ENCODE data around the gene GPANK1. TPM values are rescaled to one million over a fixed set of nuclear protein-coding genes. Genes with fewer than 3 reads are reported as not detected.
A peak's percentile ranks its signal among the peaks of the same experiment; 100 is the strongest.

Gene GPANK1
- total and polyA plus RNA-seq, 10 donors, result 12.4 to 21.3 (median 17.4) TPM

DNA sequence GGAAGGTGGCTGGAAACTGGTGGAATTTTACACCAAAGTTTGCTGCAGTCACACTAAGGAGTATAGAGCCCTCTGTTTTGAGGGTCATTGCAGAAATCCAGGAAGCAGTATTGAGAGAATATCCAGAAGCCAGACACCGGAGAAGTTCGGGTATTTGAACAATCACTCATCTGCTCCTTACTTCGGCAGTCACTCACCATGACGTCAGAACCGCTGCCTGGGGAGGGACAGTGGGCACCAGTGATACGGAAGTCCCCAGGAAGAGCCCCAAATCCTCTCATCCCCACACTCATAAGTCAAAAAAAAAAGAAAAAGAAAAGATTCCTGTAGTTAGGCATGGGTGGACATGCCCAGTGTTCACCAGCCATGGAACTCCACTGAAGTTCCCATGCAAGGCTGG, 12.1 kb upstream of the GPANK1 start:
- TF ChIP-seq POLR2AphosphoS5 (IDR thresholded peaks at IDR 0.05) (no peak), POLR2A (IDR thresholded peaks at IDR 0.05) (no peak)
- TF ChIP-seq, protein P1, sequence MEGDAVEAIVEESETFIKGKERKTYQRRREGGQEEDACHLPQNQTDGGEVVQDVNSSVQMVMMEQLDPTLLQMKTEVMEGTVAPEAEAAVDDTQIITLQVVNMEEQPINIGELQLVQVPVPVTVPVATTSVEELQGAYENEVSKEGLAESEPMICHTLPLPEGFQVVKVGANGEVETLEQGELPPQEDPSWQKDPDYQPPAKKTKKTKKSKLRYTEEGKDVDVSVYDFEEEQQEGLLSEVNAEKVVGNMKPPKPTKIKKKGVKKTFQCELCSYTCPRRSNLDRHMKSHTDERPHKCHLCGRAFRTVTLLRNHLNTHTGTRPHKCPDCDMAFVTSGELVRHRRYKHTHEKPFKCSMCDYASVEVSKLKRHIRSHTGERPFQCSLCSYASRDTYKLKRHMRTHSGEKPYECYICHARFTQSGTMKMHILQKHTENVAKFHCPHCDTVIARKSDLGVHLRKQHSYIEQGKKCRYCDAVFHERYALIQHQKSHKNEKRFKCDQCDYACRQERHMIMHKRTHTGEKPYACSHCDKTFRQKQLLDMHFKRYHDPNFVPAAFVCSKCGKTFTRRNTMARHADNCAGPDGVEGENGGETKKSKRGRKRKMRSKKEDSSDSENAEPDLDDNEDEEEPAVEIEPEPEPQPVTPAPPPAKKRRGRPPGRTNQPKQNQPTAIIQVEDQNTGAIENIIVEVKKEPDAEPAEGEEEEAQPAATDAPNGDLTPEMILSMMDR (IDR thresholded peaks at IDR 0.05 in 8 of 11, conservative IDR thresholded peaks at IDR 0.05 in 3 of 11), result no peak
- intact Hi-C loops (cut with DNase I; ENCODE audit: low total_unique reads), result no loop called here
- WGBS, 5 donors, result 71 to 87% (median 81%) methylated on average over 6 of the region's 6 CpGs
- H3K4me3 ChIP-seq, result no peak overlapping the region
- H3K36me3 ChIP-seq, result peaks cover 0 to 37% (median 18%) of the 10 kb centered on the region in 6 donors
- H3K27me3 ChIP-seq (replicated peaks in 1 of 7), result no peaks in the 10 kb centered on the region
- no peak overlapping the region for H3K27ac ChIP-seq
- no peaks in the 10 kb centered on the region for H3K9me3 ChIP-seq
- DNase-seq, result no peak
- H3K4me1 ChIP-seq, result peaks cover 7 to 31% (median 20%) of the 10 kb centered on the region in 6 donors

DNA sequence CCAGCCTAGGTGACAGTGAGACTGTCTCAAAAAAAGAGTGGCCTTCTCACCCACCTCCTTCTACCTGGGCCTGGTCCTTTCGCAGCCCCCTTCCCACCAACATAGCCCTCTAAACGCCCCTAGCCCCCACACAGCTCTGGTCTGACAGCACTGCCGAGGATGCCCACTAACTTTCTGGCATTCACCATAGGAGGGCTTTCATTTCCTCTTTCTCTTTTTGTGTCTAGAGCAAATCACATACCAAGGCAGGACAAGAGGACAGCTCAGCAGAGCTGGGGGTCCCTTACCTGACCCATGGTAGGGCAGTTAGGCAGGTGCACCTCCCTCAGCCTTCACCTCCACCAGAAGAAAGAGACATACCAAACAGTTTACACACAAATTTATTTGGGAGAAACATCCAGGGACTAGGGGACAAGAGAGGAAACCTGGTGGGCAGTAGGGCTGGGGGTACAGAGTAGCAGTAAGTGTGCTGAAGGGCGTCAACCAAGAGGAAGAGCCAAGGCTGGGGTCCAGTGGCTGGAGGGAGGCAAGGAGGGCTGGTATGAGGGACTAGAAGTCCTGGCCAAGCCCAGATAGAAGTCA, 11.6 kb upstream of the GPANK1 start:
- Histone ChIP-seq H3K36me3 (peaks cover 0 to 41% (median 23%) of the 10 kb centered on the region in 6 donors), H3K27ac (peak overlapping the region in 1 of 8 donors; percentile 27), H3K27me3 (replicated peaks in 1 of 7) (no peaks in the 10 kb centered on the region), H3K9me3 (no peaks in the 10 kb centered on the region), H3K4me1 (peaks cover 7 to 26% (median 15%) of the 10 kb centered on the region in 6 donors), H3K4me3 (no peak overlapping the region)
- TF ChIP-seq, protein P1 (IDR thresholded peaks at IDR 0.05 in 8 of 11, conservative IDR thresholded peaks at IDR 0.05 in 3 of 11), result no peak
- TF ChIP-seq POLR2A (IDR thresholded peaks at IDR 0.05) (no peak), POLR2AphosphoS5 (IDR thresholded peaks at IDR 0.05) (no peak)
- 69 to 78% (median 70%) methylated on average over 4 of the region's 4 CpGs for WGBS, 5 donors
- intact Hi-C loops (cut with DNase I; ENCODE audit: low total_unique reads), result no loop called here
- no peak for DNase-seq

DNA sequence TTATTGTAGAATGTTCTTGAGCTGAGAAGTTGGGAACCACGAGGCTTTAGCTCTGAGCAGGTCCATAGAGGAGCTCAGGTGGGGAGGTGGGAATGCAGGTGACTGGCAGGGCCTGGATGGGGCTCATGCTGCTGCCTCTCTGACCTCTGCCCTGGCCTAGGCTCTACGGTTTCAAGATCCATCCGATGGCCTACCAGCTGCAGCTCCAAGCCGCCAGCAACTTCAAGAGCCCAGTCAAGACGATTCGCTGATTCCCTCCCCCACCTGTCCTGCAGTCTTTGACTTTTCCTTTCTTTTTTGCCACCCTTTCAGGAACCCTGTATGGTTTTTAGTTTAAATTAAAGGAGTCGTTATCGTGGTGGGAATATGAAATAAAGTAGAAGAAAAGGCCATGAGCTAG, 4.9 kb upstream of the GPANK1 start, which contains the start of gene LY6G5B:
Gene LY6G5B (plus strand): TSS at position 301 of the 400 bp plus-strand sequence. CDS start 975 bp downstream, outside the sequence.
- H3K4me1 ChIP-seq, result peaks cover 8 to 37% (median 25%) of the 10 kb centered on the region in 6 donors
- no peaks in the 10 kb centered on the region for H3K27me3 ChIP-seq (replicated peaks in 1 of 7)
- H3K36me3 ChIP-seq, result peaks cover 0 to 80% (median 68%) of the 10 kb centered on the region in 6 donors
- TF ChIP-seq POLR2A (IDR thresholded peaks at IDR 0.05), result no peak
- TF ChIP-seq, protein P1 (IDR thresholded peaks at IDR 0.05 in 8 of 11, conservative IDR thresholded peaks at IDR 0.05 in 3 of 11), result no peak
- no peak for TF ChIP-seq POLR2AphosphoS5 (IDR thresholded peaks at IDR 0.05)
- intact Hi-C loops (cut with DNase I; ENCODE audit: low total_unique reads), result no loop called here
- DNase-seq, result no peak
- no peak within 1 kb of the TSS for H3K27ac ChIP-seq
- WGBS, 5 donors, result 83 to 94% (median 87%) methylated on average over 8 of the region's 8 CpGs
- no peaks in the 10 kb centered on the region for H3K9me3 ChIP-seq
- H3K4me3 ChIP-seq, result no peak within 1 kb of the TSS

DNA sequence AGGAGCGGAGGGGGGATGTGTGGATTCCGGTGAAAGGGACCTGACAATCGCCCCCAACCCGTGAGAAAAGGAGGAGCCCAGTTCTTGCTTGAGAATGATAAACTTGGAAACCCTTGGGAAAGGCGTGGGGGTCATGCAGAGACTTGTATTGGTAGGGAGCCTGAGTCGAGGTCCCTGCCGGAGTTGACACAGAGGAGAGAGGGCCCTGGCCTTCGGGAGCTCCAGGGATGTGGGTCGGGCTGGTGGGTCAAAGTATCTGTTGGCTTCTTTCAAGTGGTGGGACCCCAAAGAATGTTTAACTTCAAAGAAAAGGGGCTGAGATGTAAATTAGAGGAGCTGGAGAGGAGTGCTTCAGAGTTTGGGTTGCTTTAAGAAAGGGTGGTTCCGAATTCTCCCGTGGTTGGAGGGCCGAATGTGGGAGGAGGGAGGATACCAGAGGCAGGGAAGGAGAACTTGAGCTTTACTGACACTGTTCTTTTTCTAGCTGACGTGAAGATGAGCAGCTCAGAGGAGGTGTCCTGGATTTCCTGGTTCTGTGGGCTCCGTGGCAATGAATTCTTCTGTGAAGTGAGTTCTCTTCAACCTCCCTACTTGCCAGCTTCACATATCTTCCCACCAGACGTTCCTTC, 1.7 kb upstream of the GPANK1 start:
- DNase-seq, result peak; percentile 81
- H3K27ac ChIP-seq, result peak overlapping the region; percentile 96 to 99 (median 98)
- H3K9me3 ChIP-seq, result no peaks in the 10 kb centered on the region
- no peaks in the 10 kb centered on the region for H3K27me3 ChIP-seq (replicated peaks in 1 of 7)
- peaks cover 0 to 75% (median 60%) of the 10 kb centered on the region in 6 donors for H3K36me3 ChIP-seq
- peaks cover 25 to 69% (median 55%) of the 10 kb centered on the region in 6 donors for H3K4me1 ChIP-seq
- H3K4me3 ChIP-seq, result peak overlapping the region; percentile 75 to 85 (median 78)
- WGBS, 5 donors, result 4 to 8% (median 6%) methylated on average over 15 of the region's 15 CpGs
- intact Hi-C loops (cut with DNase I; ENCODE audit: low total_unique reads), result no loop called here
- TF ChIP-seq POLR2A (IDR thresholded peaks at IDR 0.05), result no peak
- TF ChIP-seq POLR2AphosphoS5 (IDR thresholded peaks at IDR 0.05), result no peak
- TF ChIP-seq, protein P1 (IDR thresholded peaks at IDR 0.05 in 8 of 11, conservative IDR thresholded peaks at IDR 0.05 in 3 of 11), result no peak

All from spleen (tissue), 11 donors.